ENCODE data around the gene PGBD2. TPM values are rescaled to one million over a fixed set of nuclear protein-coding genes. Genes with fewer than 3 reads are reported as not detected.
A peak's percentile ranks its signal among the peaks of the same experiment; 100 is the strongest.

The PGBD2 gene
- total and polyA plus RNA-seq, 2 of the 13 experiments (the other 11 are each of a cell fraction or from before 2014, with no cell fraction given): 6.0 to 7.4 TPM

DNA sequence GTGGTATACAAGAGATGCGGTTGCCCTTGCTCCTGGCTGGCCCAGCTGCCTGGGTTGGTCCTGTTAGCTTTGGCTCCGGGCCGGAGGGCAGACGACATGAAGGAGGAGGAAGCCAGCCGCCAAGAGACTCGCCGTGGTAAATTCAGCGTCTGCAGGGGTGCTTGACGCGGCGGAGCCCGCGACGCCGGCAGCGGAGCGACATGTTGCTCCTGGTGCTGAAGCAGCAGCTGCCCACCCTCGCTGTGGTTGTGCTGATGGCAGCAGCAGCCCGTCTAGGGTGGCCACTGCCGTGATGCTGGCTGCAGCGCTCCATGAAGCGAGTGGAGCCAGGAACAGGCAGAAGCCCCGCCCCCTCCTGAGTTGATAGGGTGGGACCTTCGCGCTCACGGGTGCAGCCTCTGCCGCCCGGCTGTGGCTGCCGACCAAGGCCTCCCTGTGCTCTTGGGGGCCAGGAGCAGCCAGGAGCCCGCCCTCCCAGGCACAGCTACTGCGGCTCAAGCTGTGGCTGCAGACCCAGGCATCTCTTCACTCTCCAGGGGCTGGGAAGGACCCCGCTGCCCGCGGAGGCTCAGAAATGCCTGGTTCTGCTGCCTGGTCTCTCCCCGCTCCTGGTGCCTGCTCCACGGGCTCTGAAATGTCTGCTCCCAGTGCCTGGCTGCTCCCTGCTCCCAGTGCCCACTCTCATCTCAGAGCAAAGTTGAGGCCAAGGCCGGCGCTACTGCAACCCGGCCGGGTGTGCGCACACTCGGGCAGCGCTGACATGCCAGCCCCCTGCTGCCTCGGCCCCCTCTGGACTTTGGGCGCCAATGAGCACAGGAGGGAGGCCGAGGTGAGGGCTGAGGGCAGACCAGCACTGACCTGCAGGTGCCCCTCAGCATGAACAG, 42.8 kb upstream of the PGBD2 start (continued):
- TF ChIP-seq BRCA1 (CRISPR knock-in tag; IDR thresholded peaks at IDR 0.05) (no peak), ZBTB10 (CRISPR knock-in tag; IDR thresholded peaks at IDR 0.05; ENCODE audit: borderline replicate concordance) (peak; percentile 30; the same call in 1 of the 2 replicates), MLLT10 (CRISPR knock-in tag; IDR thresholded peaks at IDR 0.05) (no peak), MTA1 (CRISPR knock-in tag; IDR thresholded peaks at IDR 0.05; ENCODE audit: borderline replicate concordance) (peak; percentile 77; the same call in 1 of the 2 replicates), SNRNP70 (IDR thresholded peaks at IDR 0.05; ENCODE audit: low read depth, low read length) (no peak), ZNF83 (CRISPR knock-in tag; IDR thresholded peaks at IDR 0.05; ENCODE audit: borderline replicate concordance) (no peak; the same call in 1 of the 2 replicates), ZNF780A (CRISPR knock-in tag; IDR thresholded peaks at IDR 0.05) (no peak), ZBTB21 (CRISPR knock-in tag; IDR thresholded peaks at IDR 0.05) (no peak), ZNF670 (CRISPR knock-in tag; IDR thresholded peaks at IDR 0.05; ENCODE audit: borderline replicate concordance) (0 out of 2 replicates have a peak, but pooled peaks have one; percentile 51), KAT8 (CRISPR knock-in tag; IDR thresholded peaks at IDR 0.05) (peak; percentile 42; the same call in 1 of the 2 replicates), GFI1 (CRISPR knock-in tag; IDR thresholded peaks at IDR 0.05; ENCODE audit: borderline replicate concordance) (0 out of 2 replicates have a peak, but pooled peaks have one; percentile 52), ZNF235 (CRISPR knock-in tag; IDR thresholded peaks at IDR 0.05; ENCODE audit: borderline replicate concordance) (no peak), HDAC2 (CRISPR knock-in tag; IDR thresholded peaks at IDR 0.05) (peak; percentile 45; the same call in 1 of the 2 replicates), IRX3 (CRISPR knock-in tag; IDR thresholded peaks at IDR 0.05; ENCODE audit: borderline replicate concordance, low read depth) (no peak), RXRB (CRISPR knock-in tag; IDR thresholded peaks at IDR 0.05; ENCODE audit: borderline replicate concordance) (0 out of 2 replicates have a peak, but pooled peaks have one; percentile 16), ZNF841 (CRISPR knock-in tag; IDR thresholded peaks at IDR 0.05; ENCODE audit: borderline replicate concordance) (no peak), NKX3-1 (CRISPR knock-in tag; IDR thresholded peaks at IDR 0.05) (no peak), ZNF781 (CRISPR knock-in tag; IDR thresholded peaks at IDR 0.05; ENCODE audit: borderline replicate concordance, not compliant biosample characterization) (peak; percentile 82), NFKBIZ (CRISPR knock-in tag; IDR thresholded peaks at IDR 0.05) (no peak), DDIT3 (CRISPR knock-in tag; IDR thresholded peaks at IDR 0.05) (no peak)
- TF ChIP-seq, protein P1, sequence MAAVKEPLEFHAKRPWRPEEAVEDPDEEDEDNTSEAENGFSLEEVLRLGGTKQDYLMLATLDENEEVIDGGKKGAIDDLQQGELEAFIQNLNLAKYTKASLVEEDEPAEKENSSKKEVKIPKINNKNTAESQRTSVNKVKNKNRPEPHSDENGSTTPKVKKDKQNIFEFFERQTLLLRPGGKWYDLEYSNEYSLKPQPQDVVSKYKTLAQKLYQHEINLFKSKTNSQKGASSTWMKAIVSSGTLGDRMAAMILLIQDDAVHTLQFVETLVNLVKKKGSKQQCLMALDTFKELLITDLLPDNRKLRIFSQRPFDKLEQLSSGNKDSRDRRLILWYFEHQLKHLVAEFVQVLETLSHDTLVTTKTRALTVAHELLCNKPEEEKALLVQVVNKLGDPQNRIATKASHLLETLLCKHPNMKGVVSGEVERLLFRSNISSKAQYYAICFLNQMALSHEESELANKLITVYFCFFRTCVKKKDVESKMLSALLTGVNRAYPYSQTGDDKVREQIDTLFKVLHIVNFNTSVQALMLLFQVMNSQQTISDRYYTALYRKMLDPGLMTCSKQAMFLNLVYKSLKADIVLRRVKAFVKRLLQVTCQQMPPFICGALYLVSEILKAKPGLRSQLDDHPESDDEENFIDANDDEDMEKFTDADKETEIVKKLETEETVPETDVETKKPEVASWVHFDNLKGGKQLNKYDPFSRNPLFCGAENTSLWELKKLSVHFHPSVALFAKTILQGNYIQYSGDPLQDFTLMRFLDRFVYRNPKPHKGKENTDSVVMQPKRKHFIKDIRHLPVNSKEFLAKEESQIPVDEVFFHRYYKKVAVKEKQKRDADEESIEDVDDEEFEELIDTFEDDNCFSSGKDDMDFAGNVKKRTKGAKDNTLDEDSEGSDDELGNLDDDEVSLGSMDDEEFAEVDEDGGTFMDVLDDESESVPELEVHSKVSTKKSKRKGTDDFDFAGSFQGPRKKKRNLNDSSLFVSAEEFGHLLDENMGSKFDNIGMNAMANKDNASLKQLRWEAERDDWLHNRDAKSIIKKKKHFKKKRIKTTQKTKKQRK (IDR thresholded peaks at IDR 0.05; ENCODE audit: low read length): no peak

Data from HepG2 (cell line).